KMS-11 (cell line): Measurements from ENCODE around the gene MYD88.

Source experiments
- H2AFZ ChIP-seq: fragments of 200-600 bp; sonication (generic); 2 replicates; pipeline ENCODE4 v1.6.1; 2016; ENCODE audit warnings: antibody characterized with exemption, mixed run types, low read depth
- H3K27ac ChIP-seq: fragments of 200-600 bp; sonication (generic); 2 replicates; pipeline ENCODE4 v1.6.1; 2016; ENCODE audit warnings: mild to moderate bottlenecking, mixed run types
- H3K27me3 ChIP-seq: fragments of 200-600 bp; sonication (generic); 2 replicates; pipeline ENCODE4 v1.6.1; 2017; ENCODE audit warnings: mild to moderate bottlenecking, low read depth, mixed run types, moderate library complexity; ENCODE audit not compliant: insufficient read depth
- H3K36me3 ChIP-seq: fragments of 200-600 bp; sonication (generic); 2 replicates; pipeline ENCODE4 v1.6.1; 2017; ENCODE audit warnings: mild to moderate bottlenecking, mixed run types; ENCODE audit not compliant: insufficient read depth
- H3K4me1 ChIP-seq: fragments of 200-600 bp; sonication (generic); 2 replicates; pipeline ENCODE4 v1.6.1; 2016; ENCODE audit warnings: mild to moderate bottlenecking, low read depth, mixed run types; ENCODE audit not compliant: poor library complexity, severe bottlenecking
- H3K4me2 ChIP-seq: fragments of 200-600 bp; sonication (generic); 2 replicates; pipeline ENCODE4 v1.7.0; 2016; ENCODE audit warnings: mild to moderate bottlenecking, mixed run types
- H3K4me3 ChIP-seq: fragments of 200-600 bp; sonication (generic); IDR thresholded peaks from 2 replicates; pipeline ENCODE4 v1.6.1; 2017; ENCODE audit warnings: low read depth, low read length, mixed read lengths; ENCODE audit not compliant: insufficient read depth
- H3K79me2 ChIP-seq: fragments of 200-600 bp; sonication (generic); 2 replicates; pipeline ENCODE4 v1.6.1; 2016; ENCODE audit warnings: low read depth, mixed run types; ENCODE audit not compliant: insufficient read depth
- H3K9ac ChIP-seq: fragments of 200-600 bp; sonication (generic); 2 replicates; pipeline ENCODE4 v1.6.1; 2016; ENCODE audit warnings: mild to moderate bottlenecking, mixed run types
- H4K20me1 ChIP-seq: fragments of 200-600 bp; sonication (generic); 2 replicates; pipeline ENCODE4 v1.6.1; 2016; ENCODE audit warnings: mild to moderate bottlenecking, mixed run types; ENCODE audit not compliant: insufficient read depth
- TF ChIP-seq, protein P1 (sequence below): fragments of 200-600 bp; sonication (generic); conservative IDR thresholded peaks from 2 replicates; pipeline ENCODE4 v1.6.1; 2017; ENCODE audit warnings: low read depth, mild to moderate bottlenecking, antibody characterized with exemption, low read length, moderate library complexity, mixed read lengths

Gene MYD88

DNA sequence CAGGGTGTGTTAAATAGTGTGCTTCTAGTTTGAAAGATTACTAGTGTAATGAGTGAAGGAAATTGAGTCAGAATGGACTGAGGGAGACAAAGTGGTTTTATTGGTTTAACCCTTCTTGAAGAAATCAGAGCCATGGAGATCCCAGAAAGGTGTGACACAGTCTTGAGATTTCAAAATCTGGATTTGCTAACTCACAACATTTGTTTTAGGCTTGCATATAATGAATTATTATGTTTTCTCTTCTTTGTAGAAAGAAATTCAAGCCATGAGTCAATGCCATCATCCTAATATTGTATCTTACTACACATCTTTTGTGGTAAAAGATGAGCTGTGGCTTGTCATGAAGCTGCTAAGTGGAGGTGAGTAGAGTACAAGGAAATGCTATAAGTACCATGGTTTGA, 52.0 kb downstream of the MYD88 start:
- H3K9ac ChIP-seq = no peak overlapping the region
- H3K4me3 ChIP-seq = no peak overlapping the region
- no peaks in the 10 kb centered on the region for H3K36me3 ChIP-seq
- H3K79me2 ChIP-seq = no peaks in the 10 kb centered on the region
- H4K20me1 ChIP-seq = no peaks in the 10 kb centered on the region
- H3K27ac ChIP-seq = no peak overlapping the region
- no peaks in the 10 kb centered on the region for H3K27me3 ChIP-seq
- H3K4me1 ChIP-seq = no peaks in the 10 kb centered on the region
- no peak overlapping the region for H2AFZ ChIP-seq
- TF ChIP-seq, protein P1, sequence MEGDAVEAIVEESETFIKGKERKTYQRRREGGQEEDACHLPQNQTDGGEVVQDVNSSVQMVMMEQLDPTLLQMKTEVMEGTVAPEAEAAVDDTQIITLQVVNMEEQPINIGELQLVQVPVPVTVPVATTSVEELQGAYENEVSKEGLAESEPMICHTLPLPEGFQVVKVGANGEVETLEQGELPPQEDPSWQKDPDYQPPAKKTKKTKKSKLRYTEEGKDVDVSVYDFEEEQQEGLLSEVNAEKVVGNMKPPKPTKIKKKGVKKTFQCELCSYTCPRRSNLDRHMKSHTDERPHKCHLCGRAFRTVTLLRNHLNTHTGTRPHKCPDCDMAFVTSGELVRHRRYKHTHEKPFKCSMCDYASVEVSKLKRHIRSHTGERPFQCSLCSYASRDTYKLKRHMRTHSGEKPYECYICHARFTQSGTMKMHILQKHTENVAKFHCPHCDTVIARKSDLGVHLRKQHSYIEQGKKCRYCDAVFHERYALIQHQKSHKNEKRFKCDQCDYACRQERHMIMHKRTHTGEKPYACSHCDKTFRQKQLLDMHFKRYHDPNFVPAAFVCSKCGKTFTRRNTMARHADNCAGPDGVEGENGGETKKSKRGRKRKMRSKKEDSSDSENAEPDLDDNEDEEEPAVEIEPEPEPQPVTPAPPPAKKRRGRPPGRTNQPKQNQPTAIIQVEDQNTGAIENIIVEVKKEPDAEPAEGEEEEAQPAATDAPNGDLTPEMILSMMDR = no peak
- no peak overlapping the region for H3K4me2 ChIP-seq
